SU-DHL-6 (cell line): Measurements from ENCODE around the gene PPFIA4.
"Not testable (repeated sequence)": the region's sequence is repeated elsewhere in the genome, so short reads cannot be mapped to it uniquely, and the experiment has no call there.

Experiments used
- H2AFZ ChIP-seq: fragments of 200-600 bp; sonication (generic); 2 replicates; pipeline ENCODE4 v1.6.1; 2014; ENCODE audit warnings: low read depth, mild to moderate bottlenecking, moderate library complexity, mixed read lengths, antibody characterized with exemption, low read length; ENCODE audit not compliant: severe bottlenecking
- H3F3A ChIP-seq: fragments of 200-600 bp; shearing (Covaris generic); 2 replicates; pipeline ENCODE4 v1.6.0; 2016; ENCODE audit warnings: antibody characterized with exemption, mild to moderate bottlenecking; ENCODE audit not compliant: insufficient read depth
- H3K27ac ChIP-seq: fragments of 200-600 bp; sonication (generic); 2 replicates; pipeline ENCODE4 v1.5.1; 2016; ENCODE audit warnings: low read depth, mild to moderate bottlenecking, low read length, moderate library complexity, mixed read lengths
- H3K27me3 ChIP-seq: fragments of 200-600 bp; sonication (generic), shearing (Covaris generic); 2 replicates; pipeline ENCODE4 v1.6.0; 2014; ENCODE audit warnings: mild to moderate bottlenecking, low read length
- H3K36me3 ChIP-seq: fragments of 200-600 bp; sonication (generic); 2 replicates; pipeline ENCODE4 v1.6.1; 2014; ENCODE audit warnings: mild to moderate bottlenecking, low read length, mixed read lengths
- H3K4me2 ChIP-seq: fragments of 300-600, 200-600 bp; shearing (Covaris generic), sonication (generic); 2 replicates; pipeline ENCODE4 v1.6.0; 2014; ENCODE audit warnings: low read length, low read depth, mild to moderate bottlenecking; ENCODE audit not compliant: poor library complexity, severe bottlenecking
- H3K4me3 ChIP-seq: fragments of 200-600 bp; sonication (generic); 2 replicates; pipeline ENCODE4 v1.5.1; 2014; ENCODE audit warnings: antibody characterized with exemption, low read length, mild to moderate bottlenecking, mixed read lengths; ENCODE audit not compliant: insufficient read depth, poor library complexity, severe bottlenecking
- H3K79me2 ChIP-seq: fragments of 200-600 bp; sonication (generic); 2 replicates; pipeline ENCODE4 v1.6.1; 2014; ENCODE audit warnings: mild to moderate bottlenecking, low read length, moderate library complexity; ENCODE audit not compliant: insufficient read depth
- H3K9ac ChIP-seq: fragments of 200-600 bp; sonication (generic); 2 replicates; pipeline ENCODE4 v1.7.0; 2014; ENCODE audit warnings: mild to moderate bottlenecking, low read length
- H3K9me2 ChIP-seq: fragments of 200-600 bp; sonication (generic); replicated peaks from 2 replicates; pipeline ENCODE4 v1.6.1; 2014; ENCODE audit warnings: low read length; ENCODE audit not compliant: insufficient read depth
- H3K9me3 ChIP-seq: fragments of 200-600 bp; sonication (generic); 2 replicates; pipeline ENCODE4 v1.6.1; 2014; ENCODE audit warnings: low read length, mixed read lengths; ENCODE audit not compliant: insufficient read depth
- H4K20me1 ChIP-seq: fragments of 200-600 bp; sonication (generic); 2 replicates; pipeline ENCODE4 v1.6.1; 2014; ENCODE audit warnings: low read depth, mild to moderate bottlenecking, antibody characterized with exemption, low read length, moderate library complexity, mixed read lengths
- EZH2phosphoT487 ChIP-seq: fragments of 200-600 bp; sonication (generic), shearing (Covaris generic); conservative IDR thresholded peaks from 2 replicates; pipeline ENCODE4 v1.6.1; 2018; ENCODE audit warnings: mild to moderate bottlenecking, antibody characterized with exemption, low read length, moderate library complexity, mixed read lengths
- TF ChIP-seq, protein P1 (sequence below): fragments of 200-600 bp; sonication (generic); IDR thresholded peaks from one replicate; pipeline ENCODE4 v1.5.1; 2017; ENCODE audit warnings: antibody characterized with exemption, mild to moderate bottlenecking, low read length, moderate library complexity; ENCODE audit not compliant: insufficient read depth, poor library complexity, severe bottlenecking

Gene PPFIA4

DNA sequence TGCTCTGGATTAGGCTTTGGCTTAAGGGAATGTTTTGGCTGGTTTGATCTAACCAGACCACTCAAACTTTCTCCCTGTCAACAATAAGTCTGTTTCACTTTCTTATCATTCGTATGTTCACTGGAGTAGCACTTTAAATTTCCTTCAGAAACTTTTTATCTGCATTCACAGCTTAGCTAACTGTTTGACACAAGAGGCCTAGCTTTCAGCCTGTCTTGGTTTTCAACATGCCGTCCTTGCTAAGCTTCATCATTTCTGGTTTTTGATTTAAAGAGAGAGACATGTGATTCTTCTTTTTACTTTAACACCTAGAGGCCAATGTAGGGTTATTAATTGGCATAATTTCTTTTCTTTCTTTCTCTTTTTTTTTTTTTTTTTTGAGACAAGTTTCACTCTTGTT, 44.4 kb upstream of the PPFIA4 start:
- Histone ChIP-seq H3K9me2 (no peaks in the 10 kb centered on the region), H3K4me2 (no peak overlapping the region), H3K9me3 (no peaks in the 10 kb centered on the region), H3F3A (no peaks in the 10 kb centered on the region), H4K20me1 (no peaks in the 10 kb centered on the region), H3K4me3 (no peak overlapping the region), H3K27me3 (no peaks in the 10 kb centered on the region), H2AFZ (no peak overlapping the region), H3K9ac (no peak overlapping the region), H3K36me3 (no peaks in the 10 kb centered on the region), H3K27ac (no peak overlapping the region), H3K79me2 (no peaks in the 10 kb centered on the region)
- no peak for TF ChIP-seq EZH2phosphoT487
- TF ChIP-seq, protein P1, sequence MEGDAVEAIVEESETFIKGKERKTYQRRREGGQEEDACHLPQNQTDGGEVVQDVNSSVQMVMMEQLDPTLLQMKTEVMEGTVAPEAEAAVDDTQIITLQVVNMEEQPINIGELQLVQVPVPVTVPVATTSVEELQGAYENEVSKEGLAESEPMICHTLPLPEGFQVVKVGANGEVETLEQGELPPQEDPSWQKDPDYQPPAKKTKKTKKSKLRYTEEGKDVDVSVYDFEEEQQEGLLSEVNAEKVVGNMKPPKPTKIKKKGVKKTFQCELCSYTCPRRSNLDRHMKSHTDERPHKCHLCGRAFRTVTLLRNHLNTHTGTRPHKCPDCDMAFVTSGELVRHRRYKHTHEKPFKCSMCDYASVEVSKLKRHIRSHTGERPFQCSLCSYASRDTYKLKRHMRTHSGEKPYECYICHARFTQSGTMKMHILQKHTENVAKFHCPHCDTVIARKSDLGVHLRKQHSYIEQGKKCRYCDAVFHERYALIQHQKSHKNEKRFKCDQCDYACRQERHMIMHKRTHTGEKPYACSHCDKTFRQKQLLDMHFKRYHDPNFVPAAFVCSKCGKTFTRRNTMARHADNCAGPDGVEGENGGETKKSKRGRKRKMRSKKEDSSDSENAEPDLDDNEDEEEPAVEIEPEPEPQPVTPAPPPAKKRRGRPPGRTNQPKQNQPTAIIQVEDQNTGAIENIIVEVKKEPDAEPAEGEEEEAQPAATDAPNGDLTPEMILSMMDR = no peak

GRCh38 chr1:202982715-202983430, 43.4 kb upstream of the PPFIA4 start:
- Histone ChIP-seq H3F3A (no peaks in the 10 kb centered on the region), H3K36me3 (no peaks in the 10 kb centered on the region), H4K20me1 (no peaks in the 10 kb centered on the region), H3K9me2 (no peaks in the 10 kb centered on the region), H3K79me2 (no peaks in the 10 kb centered on the region), H2AFZ (no peak overlapping the region), H3K27me3 (no peaks in the 10 kb centered on the region), H3K9me3 (no peaks in the 10 kb centered on the region), H3K9ac (no peak overlapping the region), H3K4me2 (no peak overlapping the region), H3K4me3 (no peak overlapping the region), H3K27ac (no peak overlapping the region)
- TF ChIP-seq, protein P1 = no peak
- TF ChIP-seq EZH2phosphoT487 = no peak

DNA sequence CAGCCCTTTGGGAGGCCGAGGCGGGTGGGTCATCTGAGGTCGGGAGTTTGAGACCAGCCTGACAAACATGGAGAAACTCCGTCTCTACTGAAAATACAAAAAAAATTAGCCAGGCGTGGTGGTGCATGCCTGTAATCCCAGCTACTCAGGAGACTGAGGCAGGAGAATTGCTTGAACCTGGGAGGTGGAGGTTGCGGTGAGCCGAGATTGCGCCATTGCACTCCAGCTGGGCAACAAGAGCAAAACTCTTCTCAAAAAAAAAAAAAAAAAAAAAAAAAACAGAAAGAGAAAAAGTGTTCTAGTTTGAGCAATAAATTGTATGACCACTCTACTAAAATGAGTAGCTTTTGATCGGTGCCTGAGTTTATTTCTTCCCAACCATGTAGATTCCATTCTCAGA, 40.2 kb upstream of the PPFIA4 start:
- not testable (repeated sequence) for H3K27ac ChIP-seq, H3F3A ChIP-seq, H3K9me2 ChIP-seq, H3K9ac ChIP-seq, H3K79me2 ChIP-seq, H3K4me3 ChIP-seq, H3K27me3 ChIP-seq, H3K9me3 ChIP-seq, H3K4me2 ChIP-seq, H4K20me1 ChIP-seq, H2AFZ ChIP-seq, H3K36me3 ChIP-seq

DNA sequence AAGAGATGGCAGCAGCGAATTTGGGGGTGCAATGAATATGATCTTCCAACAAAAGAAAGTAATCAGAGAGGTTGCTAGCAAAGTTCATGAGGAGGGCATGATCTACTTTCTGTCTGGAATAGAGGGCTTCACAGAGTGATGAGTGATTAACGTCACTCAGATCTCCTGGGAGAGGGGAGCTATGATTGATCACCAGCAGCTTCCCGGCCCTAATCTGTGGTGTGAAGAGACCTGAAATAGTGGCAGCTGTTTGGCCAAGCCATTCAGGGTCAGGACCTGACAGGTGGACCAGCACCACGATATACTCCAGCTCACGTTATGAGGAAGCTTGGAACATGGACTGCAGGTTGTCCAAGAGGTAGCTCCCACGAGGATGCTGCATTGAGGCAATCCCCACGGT, 39.0 kb upstream of the PPFIA4 start:
- no peaks in the 10 kb centered on the region for H3K79me2 ChIP-seq
- TF ChIP-seq, protein P1 = no peak
- TF ChIP-seq EZH2phosphoT487 = no peak
- H3K9me3 ChIP-seq = no peaks in the 10 kb centered on the region
- no peak overlapping the region for H3K4me2 ChIP-seq
- H3K9me2 ChIP-seq = no peaks in the 10 kb centered on the region
- no peak overlapping the region for H3K4me3 ChIP-seq
- H3K27ac ChIP-seq = no peak overlapping the region
- H3F3A ChIP-seq = no peaks in the 10 kb centered on the region
- no peaks in the 10 kb centered on the region for H3K36me3 ChIP-seq
- H3K9ac ChIP-seq = no peak overlapping the region
- H4K20me1 ChIP-seq = no peaks in the 10 kb centered on the region
- H3K27me3 ChIP-seq = no peaks in the 10 kb centered on the region
- H2AFZ ChIP-seq = no peak overlapping the region
